ENCODE measurements around the gene CACNA1G.

CACNA1G gene

GRCh38 chr17:50657627-50658026, 97.1 kb downstream of the CACNA1G start:
- Histone ChIP-seq H3K4me3 (replicated peaks; ENCODE audit: low read depth, low read length) (no peak overlapping the region), H3K27me3 (replicated peaks; ENCODE audit: control insufficient read depth, insufficient read depth, low read length) (no peaks in the 10 kb centered on the region; the same call in 1 of the 2 replicates), H3K36me3 (ENCODE audit: control insufficient read depth, insufficient read depth, low read length) (no peaks in the 10 kb centered on the region)
- TF ChIP-seq, protein P1, sequence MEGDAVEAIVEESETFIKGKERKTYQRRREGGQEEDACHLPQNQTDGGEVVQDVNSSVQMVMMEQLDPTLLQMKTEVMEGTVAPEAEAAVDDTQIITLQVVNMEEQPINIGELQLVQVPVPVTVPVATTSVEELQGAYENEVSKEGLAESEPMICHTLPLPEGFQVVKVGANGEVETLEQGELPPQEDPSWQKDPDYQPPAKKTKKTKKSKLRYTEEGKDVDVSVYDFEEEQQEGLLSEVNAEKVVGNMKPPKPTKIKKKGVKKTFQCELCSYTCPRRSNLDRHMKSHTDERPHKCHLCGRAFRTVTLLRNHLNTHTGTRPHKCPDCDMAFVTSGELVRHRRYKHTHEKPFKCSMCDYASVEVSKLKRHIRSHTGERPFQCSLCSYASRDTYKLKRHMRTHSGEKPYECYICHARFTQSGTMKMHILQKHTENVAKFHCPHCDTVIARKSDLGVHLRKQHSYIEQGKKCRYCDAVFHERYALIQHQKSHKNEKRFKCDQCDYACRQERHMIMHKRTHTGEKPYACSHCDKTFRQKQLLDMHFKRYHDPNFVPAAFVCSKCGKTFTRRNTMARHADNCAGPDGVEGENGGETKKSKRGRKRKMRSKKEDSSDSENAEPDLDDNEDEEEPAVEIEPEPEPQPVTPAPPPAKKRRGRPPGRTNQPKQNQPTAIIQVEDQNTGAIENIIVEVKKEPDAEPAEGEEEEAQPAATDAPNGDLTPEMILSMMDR (IDR thresholded peaks at IDR 0.05; ENCODE audit: insufficient read depth, low read length, poor library complexity, severe bottlenecking) = no peak
- no peak for DNase-seq (ENCODE audit: extremely low read depth, insufficient read length)

DNA sequence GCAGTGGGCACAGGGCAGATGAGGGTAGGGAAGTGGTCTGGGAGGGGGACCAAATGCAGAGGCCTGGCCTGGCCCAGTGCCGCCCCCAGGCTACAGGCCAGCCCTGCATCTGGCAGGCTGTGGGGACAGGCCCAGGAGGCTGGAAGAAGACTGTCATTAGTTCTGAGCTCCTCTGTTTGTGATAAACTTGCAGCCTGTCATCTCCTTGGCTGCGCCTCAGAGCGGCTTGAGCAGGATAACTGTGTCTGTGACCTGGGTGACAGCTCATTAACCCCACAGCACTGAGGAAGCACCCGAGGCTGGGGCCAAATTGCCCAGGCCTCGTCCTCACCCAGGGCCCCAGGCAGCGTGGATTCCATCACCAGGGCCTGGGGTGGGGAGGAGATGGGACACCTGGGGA, 98.1 kb downstream of the CACNA1G start:
- Histone ChIP-seq H3K36me3 (ENCODE audit: control insufficient read depth, insufficient read depth, low read length) (no peaks in the 10 kb centered on the region), H3K4me3 (replicated peaks; ENCODE audit: low read depth, low read length) (no peak overlapping the region), H3K27me3 (replicated peaks; ENCODE audit: control insufficient read depth, insufficient read depth, low read length) (no peaks in the 10 kb centered on the region; the same call in 1 of the 2 replicates)
- TF ChIP-seq, protein P1 (IDR thresholded peaks at IDR 0.05; ENCODE audit: insufficient read depth, low read length, poor library complexity, severe bottlenecking) = no peak
- DNase-seq (ENCODE audit: extremely low read depth, insufficient read length) = no peak

- Histone ChIP-seq H3K27me3 (replicated peaks; ENCODE audit: control insufficient read depth, insufficient read depth, low read length) (no peaks in the 10 kb centered on the region; the same call in 1 of the 2 replicates), H3K4me3 (replicated peaks; ENCODE audit: low read depth, low read length) (no peak overlapping the region), H3K36me3 (ENCODE audit: control insufficient read depth, insufficient read depth, low read length) (no peaks in the 10 kb centered on the region)
- DNase-seq (ENCODE audit: extremely low read depth, insufficient read length) = no peak
- TF ChIP-seq, protein P1 (IDR thresholded peaks at IDR 0.05; ENCODE audit: insufficient read depth, low read length, poor library complexity, severe bottlenecking) = no peak
Observed at GRCh38 chr17:50659179-50659578, 98.7 kb downstream of the CACNA1G start.

GRCh38 chr17:50660042-50660886, 99.7 kb downstream of the CACNA1G start:
- TF ChIP-seq, protein P1 (IDR thresholded peaks at IDR 0.05; ENCODE audit: insufficient read depth, low read length, poor library complexity, severe bottlenecking) = no peak
- DNase-seq (ENCODE audit: extremely low read depth, insufficient read length) = no peak
- H3K27me3 ChIP-seq (replicated peaks; ENCODE audit: control insufficient read depth, insufficient read depth, low read length) = peaks cover 1% of the 10 kb centered on the region
- H3K4me3 ChIP-seq (replicated peaks; ENCODE audit: low read depth, low read length) = no peak overlapping the region
- no peaks in the 10 kb centered on the region for H3K36me3 ChIP-seq (ENCODE audit: control insufficient read depth, insufficient read depth, low read length)

- no peaks in the 10 kb centered on the region for H3K36me3 ChIP-seq (ENCODE audit: control insufficient read depth, insufficient read depth, low read length)
- no peak overlapping the region for H3K4me3 ChIP-seq (replicated peaks; ENCODE audit: low read depth, low read length)
- H3K27me3 ChIP-seq (replicated peaks; ENCODE audit: control insufficient read depth, insufficient read depth, low read length) = peaks cover 1% of the 10 kb centered on the region
- DNase-seq (ENCODE audit: extremely low read depth, insufficient read length) = no peak
- TF ChIP-seq, protein P1 (IDR thresholded peaks at IDR 0.05; ENCODE audit: insufficient read depth, low read length, poor library complexity, severe bottlenecking) = no peak
Observed at GRCh38 chr17:50660887-50661345, 100.4 kb downstream of the CACNA1G start.

Data from GM06990 (cell line).